Neural progenitor cell (in vitro differentiated cells): ENCODE data around the gene MYO1A.

Source experiments
- CTCF ChIP-seq: fragments of 200-600 bp; sonication (generic); IDR thresholded peaks from 2 replicates; pipeline ENCODE4 v1.5.1; 2017; ENCODE audit warnings: antibody characterized with exemption, mild to moderate bottlenecking
- EZH2 ChIP-seq: fragments of 200-600 bp; sonication (generic); IDR thresholded peaks from 2 replicates; pipeline ENCODE4 v1.6.1; 2017; ENCODE audit warnings: antibody characterized with exemption, mild to moderate bottlenecking, moderate library complexity
- EZH2phosphoT487 ChIP-seq: fragments of 200-600 bp; sonication (generic); IDR thresholded peaks from 2 replicates; pipeline ENCODE4 v1.6.1; 2017; ENCODE audit warnings: antibody characterized with exemption

- TF ChIP-seq EZH2phosphoT487 (no peak), CTCF (peak; percentile 62), EZH2 (no peak)
Observed at GRCh38 chr12:57086493-57087009, 36.6 kb upstream of the MYO1A start.
